ENCODE measurements around the gene PIGW.

The PIGW gene

GRCh38 chr17:36500745-36501225 is 34.0 kb upstream of the PIGW start:
- Histone ChIP-seq H3K4me3 (no peak overlapping the region), H3K36me3 (peaks cover 32 to 83% (median 66%) of the 10 kb centered on the region in 3 donors), H3K9me3 (no peaks in the 10 kb centered on the region), H3K27me3 (no peaks in the 10 kb centered on the region), H3K4me1 (no peaks in the 10 kb centered on the region), H3K27ac (no peak overlapping the region)
- intact Hi-C loops (cut with DNase I; ENCODE audit: low total_unique reads): no loop called here
- TF ChIP-seq, protein P1, sequence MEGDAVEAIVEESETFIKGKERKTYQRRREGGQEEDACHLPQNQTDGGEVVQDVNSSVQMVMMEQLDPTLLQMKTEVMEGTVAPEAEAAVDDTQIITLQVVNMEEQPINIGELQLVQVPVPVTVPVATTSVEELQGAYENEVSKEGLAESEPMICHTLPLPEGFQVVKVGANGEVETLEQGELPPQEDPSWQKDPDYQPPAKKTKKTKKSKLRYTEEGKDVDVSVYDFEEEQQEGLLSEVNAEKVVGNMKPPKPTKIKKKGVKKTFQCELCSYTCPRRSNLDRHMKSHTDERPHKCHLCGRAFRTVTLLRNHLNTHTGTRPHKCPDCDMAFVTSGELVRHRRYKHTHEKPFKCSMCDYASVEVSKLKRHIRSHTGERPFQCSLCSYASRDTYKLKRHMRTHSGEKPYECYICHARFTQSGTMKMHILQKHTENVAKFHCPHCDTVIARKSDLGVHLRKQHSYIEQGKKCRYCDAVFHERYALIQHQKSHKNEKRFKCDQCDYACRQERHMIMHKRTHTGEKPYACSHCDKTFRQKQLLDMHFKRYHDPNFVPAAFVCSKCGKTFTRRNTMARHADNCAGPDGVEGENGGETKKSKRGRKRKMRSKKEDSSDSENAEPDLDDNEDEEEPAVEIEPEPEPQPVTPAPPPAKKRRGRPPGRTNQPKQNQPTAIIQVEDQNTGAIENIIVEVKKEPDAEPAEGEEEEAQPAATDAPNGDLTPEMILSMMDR (IDR thresholded peaks at IDR 0.05): no peak
- peak in 1 of 2 donors; percentile 41 for DNase-seq

- DNase-seq: no peak
- H3K9me3 ChIP-seq: no peaks in the 10 kb centered on the region
- H3K27me3 ChIP-seq: no peaks in the 10 kb centered on the region
- H3K4me1 ChIP-seq: no peaks in the 10 kb centered on the region
- TF ChIP-seq, protein P1 (IDR thresholded peaks at IDR 0.05): no peak
- H3K36me3 ChIP-seq: peaks cover 30 to 83% (median 66%) of the 10 kb centered on the region in 3 donors
- no peak overlapping the region for H3K27ac ChIP-seq
- no peak overlapping the region for H3K4me3 ChIP-seq
- intact Hi-C loops (cut with DNase I; ENCODE audit: low total_unique reads): no loop called here
Observed at GRCh38 chr17:36501351-36501750, 33.4 kb upstream of the PIGW start.

GRCh38 chr17:36501963-36502362 is 32.8 kb upstream of the PIGW start:
- Histone ChIP-seq H3K9me3 (no peaks in the 10 kb centered on the region), H3K4me1 (no peaks in the 10 kb centered on the region), H3K36me3 (peaks cover 26 to 83% (median 68%) of the 10 kb centered on the region in 3 donors), H3K27ac (no peak overlapping the region), H3K27me3 (no peaks in the 10 kb centered on the region), H3K4me3 (no peak overlapping the region)
- intact Hi-C loops (cut with DNase I; ENCODE audit: low total_unique reads): no loop called here
- peak in 1 of 2 donors; percentile 32 for DNase-seq
- TF ChIP-seq, protein P1 (IDR thresholded peaks at IDR 0.05): no peak

DNA sequence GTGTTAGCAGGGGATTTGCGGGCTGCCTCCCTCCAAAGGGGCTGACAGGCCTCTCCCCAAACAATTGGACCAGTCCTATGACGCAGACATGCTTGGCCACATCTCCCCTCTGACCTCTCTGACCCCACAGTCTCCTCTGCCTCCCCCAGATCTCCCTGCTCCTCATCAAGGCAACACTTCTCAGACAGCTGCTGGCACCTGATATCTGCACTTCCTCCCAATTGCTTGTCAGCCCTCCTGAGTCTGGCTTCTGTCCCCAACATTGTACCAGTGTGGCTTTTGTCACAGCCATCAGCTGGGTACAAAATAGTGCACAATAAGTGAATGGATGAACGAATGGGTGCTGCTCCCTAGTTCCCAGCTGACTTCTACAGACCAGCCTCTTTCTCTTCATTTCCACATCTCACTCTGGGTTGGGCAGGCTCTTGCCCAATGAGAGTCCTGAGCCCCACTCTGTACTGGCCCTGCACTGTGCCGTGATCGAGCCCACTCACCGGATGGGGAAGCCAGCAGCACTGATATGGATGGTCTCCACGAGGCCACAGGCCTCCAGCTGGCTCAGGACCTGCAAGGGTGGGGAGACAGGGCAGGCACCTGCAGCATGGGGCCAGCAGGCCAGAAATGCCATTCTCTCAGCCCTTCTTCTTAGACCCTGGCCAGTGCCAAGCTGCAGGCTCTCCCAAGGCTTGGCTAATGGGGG is 31.2 kb upstream of the PIGW start:
- H3K27ac ChIP-seq: no peak overlapping the region
- no peaks in the 10 kb centered on the region for H3K4me1 ChIP-seq
- no peaks in the 10 kb centered on the region for H3K9me3 ChIP-seq
- no peaks in the 10 kb centered on the region for H3K27me3 ChIP-seq
- H3K36me3 ChIP-seq: peaks cover 18 to 83% (median 67%) of the 10 kb centered on the region in 3 donors
- peak in 1 of 2 donors; percentile 42 for DNase-seq
- intact Hi-C loops (cut with DNase I; ENCODE audit: low total_unique reads): no loop called here
- TF ChIP-seq, protein P1 (IDR thresholded peaks at IDR 0.05): no peak
- no peak overlapping the region for H3K4me3 ChIP-seq

DNA sequence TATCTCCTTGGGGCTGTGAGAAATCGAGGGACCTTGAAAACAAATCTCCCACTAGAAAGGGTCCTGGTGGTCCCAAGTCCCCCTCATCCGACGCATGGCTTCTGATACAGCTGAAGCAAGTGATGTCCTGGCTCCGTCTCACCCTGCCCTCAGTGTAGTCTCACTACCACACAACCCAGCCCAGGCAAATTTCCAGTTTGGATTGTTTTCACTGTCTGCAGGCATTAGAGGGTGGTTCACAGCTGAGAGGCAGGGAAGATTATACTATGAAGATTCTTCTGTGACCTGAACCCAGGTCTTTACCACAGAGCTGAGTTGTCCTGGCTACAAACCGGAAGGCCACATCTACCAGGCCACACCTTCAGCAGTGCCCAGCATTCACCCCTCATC is 30.6 kb upstream of the PIGW start:
- Histone ChIP-seq H3K36me3 (peaks cover 18 to 83% (median 62%) of the 10 kb centered on the region in 3 donors), H3K9me3 (no peaks in the 10 kb centered on the region), H3K4me3 (no peak overlapping the region), H3K27me3 (no peaks in the 10 kb centered on the region), H3K4me1 (no peaks in the 10 kb centered on the region), H3K27ac (no peak overlapping the region)
- TF ChIP-seq, protein P1 (IDR thresholded peaks at IDR 0.05): no peak
- DNase-seq: no peak
- intact Hi-C loops (cut with DNase I; ENCODE audit: low total_unique reads): no loop called here
